Coronary artery (tissue), 2 donors: ENCODE data around the gene AUTS2.

Source experiments
- DNase-seq: peaks from one replicate; pipeline ENCODE4 v3.0.0-alpha.2; 2017; ENCODE audit warnings: low spot score
- H3K27ac ChIP-seq, 2 donors: fragments of 200-600 bp; sonication (generic); one replicate each; pipeline ENCODE4 v1.5.1; 2016 to 2019
- H3K4me3 ChIP-seq: fragments of 200-600 bp; sonication (generic); 2 replicates; pipeline ENCODE4 v1.5.1; 2016; ENCODE audit warnings: mild to moderate bottlenecking, moderate library complexity
- TF ChIP-seq, protein P1 (sequence below): fragments of 200-600 bp; sonication (generic); IDR thresholded peaks from one replicate; pipeline ENCODE4 v1.5.1; 2019; ENCODE audit warnings: antibody characterized with exemption

Gene AUTS2

GRCh38 chr7:70654979-70655378 is 1056.7 kb downstream of the AUTS2 start:
- DNase-seq = no peak
- Histone ChIP-seq H3K27ac (no peak overlapping the region), H3K4me3 (no peak overlapping the region)
- TF ChIP-seq, protein P1, sequence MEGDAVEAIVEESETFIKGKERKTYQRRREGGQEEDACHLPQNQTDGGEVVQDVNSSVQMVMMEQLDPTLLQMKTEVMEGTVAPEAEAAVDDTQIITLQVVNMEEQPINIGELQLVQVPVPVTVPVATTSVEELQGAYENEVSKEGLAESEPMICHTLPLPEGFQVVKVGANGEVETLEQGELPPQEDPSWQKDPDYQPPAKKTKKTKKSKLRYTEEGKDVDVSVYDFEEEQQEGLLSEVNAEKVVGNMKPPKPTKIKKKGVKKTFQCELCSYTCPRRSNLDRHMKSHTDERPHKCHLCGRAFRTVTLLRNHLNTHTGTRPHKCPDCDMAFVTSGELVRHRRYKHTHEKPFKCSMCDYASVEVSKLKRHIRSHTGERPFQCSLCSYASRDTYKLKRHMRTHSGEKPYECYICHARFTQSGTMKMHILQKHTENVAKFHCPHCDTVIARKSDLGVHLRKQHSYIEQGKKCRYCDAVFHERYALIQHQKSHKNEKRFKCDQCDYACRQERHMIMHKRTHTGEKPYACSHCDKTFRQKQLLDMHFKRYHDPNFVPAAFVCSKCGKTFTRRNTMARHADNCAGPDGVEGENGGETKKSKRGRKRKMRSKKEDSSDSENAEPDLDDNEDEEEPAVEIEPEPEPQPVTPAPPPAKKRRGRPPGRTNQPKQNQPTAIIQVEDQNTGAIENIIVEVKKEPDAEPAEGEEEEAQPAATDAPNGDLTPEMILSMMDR = no peak

DNA sequence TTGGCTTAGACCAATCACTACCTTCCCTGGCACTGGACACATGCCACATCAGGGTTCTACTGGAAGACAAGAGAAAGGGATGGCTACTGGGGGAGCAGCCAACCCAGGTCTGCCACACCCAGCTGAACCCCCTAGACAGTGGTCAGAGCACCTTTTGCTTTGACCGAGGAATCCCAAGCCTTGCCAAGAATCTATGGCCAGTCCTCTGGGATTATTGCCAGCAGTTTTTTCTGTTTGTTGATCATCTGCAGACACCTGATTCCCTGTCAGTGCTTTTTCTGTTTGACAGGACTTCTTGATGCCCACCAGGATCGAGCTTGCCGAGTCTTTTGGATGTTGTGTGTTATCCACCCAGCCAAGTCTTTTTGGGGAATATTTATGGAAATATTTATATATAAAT is 1057.4 kb downstream of the AUTS2 start:
- Histone ChIP-seq H3K4me3 (no peak overlapping the region), H3K27ac (no peak overlapping the region)
- TF ChIP-seq, protein P1 = no peak
- no peak for DNase-seq

DNA sequence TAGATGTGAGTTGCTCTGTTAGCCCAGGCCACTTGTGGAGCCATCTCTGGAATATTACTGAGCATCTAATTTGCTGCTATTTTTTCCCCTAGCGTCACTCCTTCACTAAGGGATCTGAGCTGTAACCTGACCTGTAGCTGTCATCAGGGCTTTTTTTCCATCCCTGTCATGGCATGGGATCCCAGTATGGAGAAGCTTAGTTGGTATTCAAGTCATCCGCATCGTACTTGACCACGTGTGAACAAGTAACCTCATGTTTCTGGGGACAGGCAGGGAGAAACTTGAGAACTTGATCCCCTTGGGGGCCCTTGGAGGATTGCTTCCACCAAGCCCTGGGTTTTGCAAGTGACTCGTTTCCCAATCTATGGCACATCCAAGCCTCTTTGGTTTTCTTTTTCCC is 1059.3 kb downstream of the AUTS2 start:
- H3K27ac ChIP-seq = no peak overlapping the region
- no peak overlapping the region for H3K4me3 ChIP-seq
- TF ChIP-seq, protein P1 = no peak
- DNase-seq = no peak

- Histone ChIP-seq H3K27ac (no peak overlapping the region), H3K4me3 (no peak overlapping the region)
- TF ChIP-seq, protein P1 = no peak
- no peak for DNase-seq
These were observed 1059.8 kb downstream of the AUTS2 start for GRCh38 chr7:70657989-70658632.

DNA sequence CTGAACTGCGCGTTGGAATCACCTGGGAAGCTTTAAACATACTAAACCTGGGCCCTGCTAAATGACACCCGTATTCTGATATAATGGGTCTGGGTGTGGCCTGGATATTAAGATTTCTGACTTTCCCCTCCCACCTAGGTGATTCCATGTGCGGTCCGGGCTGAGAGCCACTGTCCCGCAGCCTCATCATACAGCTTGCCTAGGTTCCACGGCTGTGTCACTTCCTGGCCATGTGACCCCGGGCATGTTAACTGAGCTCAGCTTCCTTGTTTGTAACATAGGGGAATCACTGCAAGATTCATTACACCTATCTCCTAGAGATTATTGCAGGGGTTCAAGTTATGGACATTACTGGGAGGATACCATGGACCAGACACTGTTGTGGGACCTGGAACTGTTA is 1061.0 kb downstream of the AUTS2 start:
- TF ChIP-seq, protein P1 = no peak
- Histone ChIP-seq H3K4me3 (no peak overlapping the region), H3K27ac (no peak overlapping the region)
- no peak for DNase-seq

DNA sequence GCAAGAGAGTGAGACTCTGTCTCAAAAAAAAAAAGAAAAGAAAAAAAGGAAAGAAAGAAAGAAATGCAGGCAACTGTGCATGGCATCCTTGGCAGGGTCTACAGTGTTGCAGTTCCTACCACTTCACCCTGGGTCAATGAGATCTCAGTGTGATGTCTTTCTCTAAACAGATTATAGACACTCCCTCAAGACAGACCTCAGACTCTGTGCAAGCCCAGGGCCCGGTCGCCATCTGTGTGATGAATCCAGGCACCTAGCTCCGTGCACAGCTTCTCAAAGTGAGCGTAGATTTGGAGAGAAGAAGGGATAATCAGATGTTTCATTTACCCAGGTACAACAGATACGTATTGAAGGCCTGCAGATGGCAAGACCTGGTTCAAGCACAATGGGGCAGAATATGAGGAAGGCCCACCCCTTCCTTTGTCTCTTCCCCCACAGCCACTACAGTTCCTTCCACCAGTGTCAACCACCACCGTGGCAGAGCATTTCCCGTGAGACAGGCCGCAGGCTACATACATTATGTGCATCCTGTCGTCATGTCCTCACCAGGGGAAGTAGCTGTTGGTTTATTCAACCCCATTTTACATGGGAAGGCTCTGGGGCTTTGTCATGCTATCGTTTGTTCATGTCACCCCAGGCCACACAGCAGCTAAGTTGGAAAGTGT is 1062.0 kb downstream of the AUTS2 start:
- H3K27ac ChIP-seq = no peak overlapping the region

More for the DNA sequence above, 1062.0 kb downstream of the AUTS2 start:
- H3K4me3 ChIP-seq = no peak overlapping the region
- TF ChIP-seq, protein P1 = no peak
- no peak for DNase-seq
